Measurements from ENCODE around the gene CLTRN. TPM values are rescaled to one million over a fixed set of nuclear protein-coding genes. Genes with fewer than 3 reads are reported as not detected.
A peak's percentile ranks its signal among the peaks of the same experiment; 100 is the strongest.
"Not testable (repeated sequence)": the region's sequence is repeated elsewhere in the genome, so short reads cannot be mapped to it uniquely, and the experiment has no call there.

CLTRN gene
- 0.32 and 1.0 TPM in 2 replicates for total RNA-seq
- polyA plus RNA-seq = 0.96 and 3.7 TPM in 2 replicates

- H3K9me3 ChIP-seq (ENCODE audit: low read depth) = no peaks in the 10 kb centered on the region
- DNase-seq (ENCODE audit: low read depth in 1 of 2, low spot score in 1 of 2) = no peak
- no peak within 1 kb of the TSS for H3K4me3 ChIP-seq
- H3K27me3 ChIP-seq = no peaks in the 10 kb centered on the region
- peaks cover 9% of the 10 kb centered on the region for H3K4me1 ChIP-seq (ENCODE audit: low read depth)
- no peak for TF ChIP-seq CTCF (IDR thresholded peaks at IDR 0.05; ENCODE audit: low read depth, low read length)
- no peak within 1 kb of the TSS for H3K27ac ChIP-seq
- H3K36me3 ChIP-seq = no peaks in the 10 kb centered on the region
These were observed at the start of gene CLTRN for GRCh38 chrX:15664487-15665444. Gene CLTRN (minus strand): TSS chrX:15664805. CDS start chrX:15664775, 30 bp downstream.

GRCh38 chrX:15704273-15704672 is 39.7 kb upstream of the CLTRN start:
- H3K4me1 ChIP-seq (ENCODE audit: low read depth); H3K4me3 ChIP-seq; H3K27ac ChIP-seq; DNase-seq (ENCODE audit: low read depth in 1 of 2, low spot score in 1 of 2); H3K36me3 ChIP-seq; H3K27me3 ChIP-seq; H3K9me3 ChIP-seq (ENCODE audit: low read depth): not testable (repeated sequence)

DNA sequence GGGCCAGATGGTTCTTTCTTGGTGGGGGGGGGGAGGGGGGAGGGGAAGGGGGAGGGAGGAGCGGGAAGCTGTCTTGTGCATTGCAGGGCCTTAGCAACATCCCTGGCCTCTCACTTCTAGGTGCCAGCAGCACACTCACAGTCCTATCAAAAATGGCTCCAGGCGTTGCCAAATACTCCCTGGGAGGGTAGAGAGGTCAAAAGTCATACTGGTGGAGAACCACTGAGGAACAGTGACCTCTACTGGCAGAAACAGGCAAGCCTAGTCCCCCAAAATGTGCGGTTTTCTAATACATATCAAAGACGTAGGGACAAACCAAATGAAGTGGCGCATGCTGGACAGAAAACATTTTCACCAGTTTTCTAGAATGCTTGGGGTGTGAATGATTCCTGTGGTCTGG is 39.2 kb upstream of the CLTRN start:
- H3K4me3 ChIP-seq; DNase-seq (ENCODE audit: low read depth in 1 of 2, low spot score in 1 of 2); H3K36me3 ChIP-seq: not testable (repeated sequence)

GRCh38 chrX:15702488-15703371 is 38.1 kb upstream of the CLTRN start:
- Histone ChIP-seq H3K27ac (no peak overlapping the region), H3K9me3 (ENCODE audit: low read depth) (no peaks in the 10 kb centered on the region), H3K4me1 (ENCODE audit: low read depth) (no peaks in the 10 kb centered on the region), H3K36me3 (no peaks in the 10 kb centered on the region), H3K4me3 (no peak overlapping the region), H3K27me3 (no peaks in the 10 kb centered on the region)
- no peak for DNase-seq (ENCODE audit: low read depth in 1 of 2, low spot score in 1 of 2)
- TF ChIP-seq CTCF (IDR thresholded peaks at IDR 0.05; ENCODE audit: low read depth, low read length) = no peak

More for the DNA sequence above, 39.2 kb upstream of the CLTRN start:
- H3K9me3 ChIP-seq (ENCODE audit: low read depth); H3K4me1 ChIP-seq (ENCODE audit: low read depth); H3K27ac ChIP-seq; H3K27me3 ChIP-seq: not testable (repeated sequence)

DNA sequence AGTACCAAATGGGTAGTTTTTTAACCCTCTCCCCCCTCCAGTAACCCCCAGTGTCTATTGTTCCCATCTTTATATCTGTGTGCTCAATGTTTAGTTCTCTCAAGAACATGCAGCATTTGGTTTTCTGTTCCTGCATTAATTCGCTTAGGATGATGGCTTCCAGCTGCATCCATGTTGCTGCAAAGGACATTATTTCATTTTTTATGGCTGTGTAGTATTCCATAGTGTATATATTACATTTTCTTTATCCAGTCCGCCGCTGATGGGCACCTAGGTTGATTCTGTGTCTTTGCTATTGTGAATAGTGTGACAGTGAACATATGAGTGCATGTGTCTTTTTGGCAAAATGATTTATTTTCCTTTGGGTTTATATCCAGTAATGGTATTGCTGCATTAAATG is 31.9 kb upstream of the CLTRN start:
- no peak overlapping the region for H3K27ac ChIP-seq
- no peak overlapping the region for H3K4me3 ChIP-seq
- H3K36me3 ChIP-seq = no peaks in the 10 kb centered on the region
- no peaks in the 10 kb centered on the region for H3K9me3 ChIP-seq (ENCODE audit: low read depth)
- no peak for DNase-seq (ENCODE audit: low read depth in 1 of 2, low spot score in 1 of 2)
- peaks cover 17% of the 10 kb centered on the region for H3K4me1 ChIP-seq (ENCODE audit: low read depth)
- H3K27me3 ChIP-seq = no peaks in the 10 kb centered on the region
- no peak for TF ChIP-seq CTCF (IDR thresholded peaks at IDR 0.05; ENCODE audit: low read depth, low read length)

DNA sequence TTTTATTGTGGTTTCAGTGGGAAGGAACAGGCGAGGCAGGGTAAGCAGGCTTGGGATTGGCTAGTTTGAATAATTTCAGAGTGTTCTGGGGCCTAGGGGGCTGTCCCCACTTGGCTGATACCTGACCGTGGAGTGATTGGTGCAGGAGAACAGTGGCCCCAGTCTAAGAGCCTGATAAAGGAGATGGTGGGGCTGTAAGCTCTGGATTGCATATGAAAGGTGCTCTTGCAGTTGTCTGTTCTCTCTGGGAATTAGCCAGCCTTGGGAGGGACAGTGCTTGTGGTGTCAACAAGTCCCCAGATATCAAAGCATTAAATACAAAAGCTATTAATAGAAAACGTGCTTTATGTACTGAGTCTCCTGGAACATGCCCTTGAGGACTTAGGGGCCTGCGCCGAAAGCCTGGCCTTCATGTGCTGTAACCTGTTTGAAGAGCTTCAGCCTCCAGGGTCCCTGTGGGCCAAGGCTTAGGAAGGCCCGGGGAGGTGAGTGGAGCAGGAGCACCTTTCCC is 30.4 kb upstream of the CLTRN start:
- no peak overlapping the region for H3K4me3 ChIP-seq
- no peaks in the 10 kb centered on the region for H3K36me3 ChIP-seq
- no peak for TF ChIP-seq CTCF (IDR thresholded peaks at IDR 0.05; ENCODE audit: low read depth, low read length)
- no peaks in the 10 kb centered on the region for H3K27me3 ChIP-seq
- H3K27ac ChIP-seq = peak overlapping the region; percentile 85
- peak in 1 of 2 donors; percentile 59 for DNase-seq (ENCODE audit: low read depth in 1 of 2, low spot score in 1 of 2)
- peaks cover 17% of the 10 kb centered on the region for H3K4me1 ChIP-seq (ENCODE audit: low read depth)
- H3K9me3 ChIP-seq (ENCODE audit: low read depth) = no peaks in the 10 kb centered on the region

All from cardiac muscle cell (in vitro differentiated cells and primary cell).